ENCODE results near the gene DUSP7.
"Not testable (repeated sequence)": the region's sequence is repeated elsewhere in the genome, so short reads cannot be mapped to it uniquely, and the experiment has no call there.

The DUSP7 gene

DNA sequence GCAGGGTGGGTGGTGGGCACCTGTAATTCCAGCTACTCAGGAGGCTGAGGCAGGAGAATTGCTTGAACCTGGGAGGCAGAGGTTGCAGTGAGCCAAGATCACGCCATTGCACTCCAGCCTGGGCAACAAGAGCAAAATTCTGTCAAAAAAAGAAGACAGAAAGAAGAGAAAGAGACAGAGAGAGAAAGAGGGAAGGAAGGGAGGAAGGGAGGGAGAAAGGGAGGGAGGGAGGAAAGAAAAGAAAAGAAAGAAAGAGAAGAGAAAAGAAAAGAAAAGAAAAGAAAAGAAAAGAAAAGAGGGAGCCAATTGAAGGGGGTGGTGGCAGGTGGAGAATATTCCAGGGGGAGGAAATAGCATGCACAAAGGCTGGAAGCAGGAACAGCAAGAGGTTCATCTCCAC is 13.3 kb downstream of the DUSP7 start:
- peaks cover 12% of the 10 kb centered on the region for H3K4me1 ChIP-seq (ENCODE audit: control insufficient read depth, insufficient read depth, low read length)
- H3K27ac ChIP-seq (ENCODE audit: low read length); H3K9ac ChIP-seq (ENCODE audit: low read length in 2 of 2); H3K4me3 ChIP-seq (ENCODE audit: low read length in 2 of 2); H3K27me3 ChIP-seq (ENCODE audit: control insufficient read depth in 1 of 2, insufficient read depth in 2 of 2, low read length in 2 of 2); H3K9me3 ChIP-seq (ENCODE audit: control insufficient read depth in 2 of 2, low read length in 2 of 2); H3K36me3 ChIP-seq (ENCODE audit: control insufficient read depth in 2 of 2, insufficient read depth in 2 of 2, low read length in 2 of 2): not testable (repeated sequence)

DNA sequence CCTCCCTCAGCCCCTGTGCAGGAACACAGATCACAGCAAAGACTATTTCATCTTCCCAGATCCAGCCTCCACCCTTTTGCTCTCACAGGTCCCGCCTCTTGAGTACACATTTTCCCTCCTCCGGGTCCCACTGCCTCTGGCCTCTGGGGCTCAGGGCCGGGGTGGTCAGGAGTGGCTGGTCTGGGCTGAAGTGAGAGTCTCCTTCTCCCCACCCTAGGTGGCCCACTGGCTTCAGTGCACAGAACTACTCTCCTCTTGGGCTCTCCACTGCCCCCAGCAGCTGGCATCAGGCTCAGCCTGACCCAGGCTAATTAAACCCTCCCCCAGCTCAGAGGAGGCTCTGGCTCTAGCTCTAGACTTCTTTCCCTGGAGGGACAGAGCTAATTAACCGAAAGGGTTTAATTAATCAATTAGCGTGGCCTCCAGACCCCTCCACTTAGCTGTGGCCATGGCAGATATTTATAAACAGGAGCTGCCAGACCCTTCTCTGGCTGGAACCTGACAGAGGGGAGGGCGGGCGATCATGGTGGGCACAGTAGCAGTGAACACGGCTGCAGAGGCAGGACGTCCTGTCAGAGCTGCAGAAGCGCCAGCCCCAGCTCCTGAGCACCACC is 15.1 kb downstream of the DUSP7 start:
- Histone ChIP-seq H3K4me1 (ENCODE audit: control insufficient read depth, insufficient read depth, low read length) (peaks cover 3% of the 10 kb centered on the region), H3K27me3 (ENCODE audit: control insufficient read depth in 1 of 2, insufficient read depth in 2 of 2, low read length in 2 of 2) (no peaks in the 10 kb centered on the region), H3K27ac (ENCODE audit: low read length) (no peak overlapping the region), H3K36me3 (ENCODE audit: control insufficient read depth in 2 of 2, insufficient read depth in 2 of 2, low read length in 2 of 2) (no peaks in the 10 kb centered on the region), H3K9me3 (ENCODE audit: control insufficient read depth in 2 of 2, low read length in 2 of 2) (no peaks in the 10 kb centered on the region), H3K9ac (ENCODE audit: low read length in 2 of 2) (no peak overlapping the region), H3K4me3 (ENCODE audit: low read length in 2 of 2) (no peak overlapping the region)

GRCh38 chr3:52040600-52040999 is 15.8 kb downstream of the DUSP7 start:
- H3K27me3 ChIP-seq (ENCODE audit: control insufficient read depth in 1 of 2, insufficient read depth in 2 of 2, low read length in 2 of 2), result no peaks in the 10 kb centered on the region

DNA sequence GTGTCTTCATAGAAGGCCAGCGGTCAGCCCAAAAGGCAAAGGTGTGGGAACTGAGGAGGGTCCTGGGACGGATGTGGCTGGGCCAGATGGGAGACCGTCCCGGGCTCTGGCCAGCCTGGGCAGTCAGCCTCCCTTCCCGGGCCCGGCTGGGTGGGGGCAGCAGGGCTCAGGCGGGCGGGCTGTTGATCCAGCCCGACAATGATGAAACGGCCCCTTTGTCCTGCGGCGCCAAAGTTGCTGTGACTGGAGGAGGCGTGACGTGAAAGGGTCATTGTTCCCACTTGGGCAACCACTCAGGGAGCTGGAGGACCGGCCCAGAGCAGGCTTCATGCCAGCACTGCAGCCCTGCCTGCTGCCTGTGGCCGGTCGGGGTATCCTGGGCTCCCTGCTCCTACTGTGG is 16.5 kb downstream of the DUSP7 start:
- Histone ChIP-seq H3K27ac (ENCODE audit: low read length) (no peak overlapping the region), H3K9ac (ENCODE audit: low read length in 2 of 2) (no peak overlapping the region), H3K4me3 (ENCODE audit: low read length in 2 of 2) (no peak overlapping the region), H3K4me1 (ENCODE audit: control insufficient read depth, insufficient read depth, low read length) (peaks cover 3% of the 10 kb centered on the region), H3K36me3 (ENCODE audit: control insufficient read depth in 2 of 2, insufficient read depth in 2 of 2, low read length in 2 of 2) (no peaks in the 10 kb centered on the region), H3K9me3 (ENCODE audit: control insufficient read depth in 2 of 2, low read length in 2 of 2) (no peaks in the 10 kb centered on the region), H3K27me3 (ENCODE audit: control insufficient read depth in 1 of 2, insufficient read depth in 2 of 2, low read length in 2 of 2) (no peaks in the 10 kb centered on the region)

More at GRCh38 chr3:52040600-52040999, 15.8 kb downstream of the DUSP7 start:
- Histone ChIP-seq H3K9me3 (ENCODE audit: control insufficient read depth in 2 of 2, low read length in 2 of 2) (no peaks in the 10 kb centered on the region), H3K4me3 (ENCODE audit: low read length in 2 of 2) (no peak overlapping the region), H3K27ac (ENCODE audit: low read length) (no peak overlapping the region), H3K4me1 (ENCODE audit: control insufficient read depth, insufficient read depth, low read length) (peaks cover 3% of the 10 kb centered on the region), H3K36me3 (ENCODE audit: control insufficient read depth in 2 of 2, insufficient read depth in 2 of 2, low read length in 2 of 2) (no peaks in the 10 kb centered on the region), H3K9ac (ENCODE audit: low read length in 2 of 2) (no peak overlapping the region)

DNA sequence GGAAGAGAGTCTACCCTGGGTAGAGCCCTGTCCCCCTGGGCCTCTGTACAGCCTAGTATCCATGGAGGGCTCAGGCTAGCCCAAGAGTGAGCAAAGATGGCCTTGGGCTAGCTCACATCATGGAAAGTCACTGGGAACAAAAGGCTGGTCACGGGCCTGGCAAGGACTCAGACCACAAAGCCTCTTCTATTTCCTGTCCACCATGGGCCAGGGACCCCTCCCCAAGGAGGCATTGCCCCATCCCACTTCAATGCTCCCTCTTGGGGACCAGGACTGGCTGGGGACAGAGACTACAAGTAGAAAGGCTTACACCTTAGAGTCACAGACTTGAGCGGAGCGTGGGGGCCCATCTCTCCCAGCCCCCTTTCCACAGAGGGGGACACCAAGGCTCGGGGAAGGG is 16.9 kb downstream of the DUSP7 start:
- Histone ChIP-seq H3K27me3 (ENCODE audit: control insufficient read depth in 1 of 2, insufficient read depth in 2 of 2, low read length in 2 of 2) (no peaks in the 10 kb centered on the region), H3K9me3 (ENCODE audit: control insufficient read depth in 2 of 2, low read length in 2 of 2) (no peaks in the 10 kb centered on the region), H3K4me1 (ENCODE audit: control insufficient read depth, insufficient read depth, low read length) (peaks cover 3% of the 10 kb centered on the region), H3K4me3 (ENCODE audit: low read length in 2 of 2) (no peak overlapping the region), H3K27ac (ENCODE audit: low read length) (no peak overlapping the region), H3K9ac (ENCODE audit: low read length in 2 of 2) (no peak overlapping the region), H3K36me3 (ENCODE audit: control insufficient read depth in 2 of 2, insufficient read depth in 2 of 2, low read length in 2 of 2) (no peaks in the 10 kb centered on the region)

DNA sequence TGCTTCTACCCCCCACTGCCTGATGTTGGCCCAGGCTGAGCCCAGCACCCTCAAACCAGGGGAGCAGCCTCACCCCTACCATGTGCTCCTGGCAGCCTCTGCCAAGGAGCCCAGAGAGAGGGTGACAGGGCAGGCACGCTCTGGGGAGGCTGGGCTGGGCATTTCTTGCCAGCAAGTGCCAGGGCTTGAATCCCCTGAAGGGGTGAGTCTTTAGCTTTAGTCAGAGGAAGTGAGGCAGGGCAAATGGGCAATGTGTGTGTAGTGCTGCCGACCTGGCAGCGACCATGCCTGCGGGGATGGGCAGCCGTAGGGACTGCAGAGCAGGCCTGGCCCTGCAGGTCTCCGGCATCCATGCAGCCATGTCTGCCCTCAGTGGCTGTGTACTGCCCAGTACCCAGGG is 18.1 kb downstream of the DUSP7 start:
- no peaks in the 10 kb centered on the region for H3K27me3 ChIP-seq (ENCODE audit: control insufficient read depth in 1 of 2, insufficient read depth in 2 of 2, low read length in 2 of 2)
- no peaks in the 10 kb centered on the region for H3K9me3 ChIP-seq (ENCODE audit: control insufficient read depth in 2 of 2, low read length in 2 of 2)
- no peak overlapping the region for H3K9ac ChIP-seq (ENCODE audit: low read length in 2 of 2)
- no peaks in the 10 kb centered on the region for H3K36me3 ChIP-seq (ENCODE audit: control insufficient read depth in 2 of 2, insufficient read depth in 2 of 2, low read length in 2 of 2)
- no peaks in the 10 kb centered on the region for H3K4me1 ChIP-seq (ENCODE audit: control insufficient read depth, insufficient read depth, low read length)
- no peak overlapping the region for H3K27ac ChIP-seq (ENCODE audit: low read length)
- H3K4me3 ChIP-seq (ENCODE audit: low read length in 2 of 2), result no peak overlapping the region

DNA sequence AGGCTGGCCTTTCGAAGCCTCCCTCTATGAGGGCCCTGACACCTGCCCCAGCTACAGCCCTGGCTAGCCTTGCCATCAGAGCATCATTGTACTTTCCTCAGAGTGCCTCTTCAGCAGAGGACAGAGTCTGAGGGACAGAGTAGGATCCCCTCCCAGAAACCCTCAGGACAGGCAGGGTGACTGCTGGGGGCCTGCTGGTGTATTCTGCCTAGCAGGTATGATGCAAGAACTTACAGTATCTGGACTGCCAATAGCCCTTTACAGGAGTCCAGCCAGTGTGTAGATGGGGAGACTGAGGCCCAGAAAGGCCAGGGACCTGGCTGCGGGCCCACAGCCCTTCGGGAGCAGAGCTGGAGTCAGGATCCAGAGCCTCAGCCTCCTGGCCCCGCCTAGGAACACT is 19.1 kb downstream of the DUSP7 start:
- no peaks in the 10 kb centered on the region for H3K36me3 ChIP-seq (ENCODE audit: control insufficient read depth in 2 of 2, insufficient read depth in 2 of 2, low read length in 2 of 2)
- no peaks in the 10 kb centered on the region for H3K27me3 ChIP-seq (ENCODE audit: control insufficient read depth in 1 of 2, insufficient read depth in 2 of 2, low read length in 2 of 2)
- H3K4me1 ChIP-seq (ENCODE audit: control insufficient read depth, insufficient read depth, low read length), result no peaks in the 10 kb centered on the region
- H3K4me3 ChIP-seq (ENCODE audit: low read length in 2 of 2), result no peak overlapping the region
- H3K27ac ChIP-seq (ENCODE audit: low read length), result no peak overlapping the region
- H3K9me3 ChIP-seq (ENCODE audit: control insufficient read depth in 2 of 2, low read length in 2 of 2), result no peaks in the 10 kb centered on the region
- no peak overlapping the region for H3K9ac ChIP-seq (ENCODE audit: low read length in 2 of 2)

DNA sequence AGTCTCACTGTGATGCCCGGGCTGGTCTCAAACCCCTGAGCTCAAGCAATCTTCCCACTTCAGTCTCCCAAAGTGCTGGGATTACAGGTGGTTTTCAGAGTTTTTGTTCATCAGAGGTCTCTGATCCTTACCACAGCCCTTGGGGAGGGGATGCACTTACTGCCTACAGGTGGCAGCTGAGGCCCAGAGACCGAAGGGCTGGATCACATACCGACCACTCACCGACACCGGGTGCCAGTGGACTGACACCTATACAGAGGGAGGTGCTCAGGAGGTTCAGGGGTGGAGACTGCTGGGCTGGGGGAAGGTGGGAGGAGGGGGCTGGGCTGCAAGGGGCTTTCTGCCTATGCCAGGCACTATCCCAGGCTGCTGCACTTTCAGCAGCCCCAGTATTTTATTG is 19.5 kb downstream of the DUSP7 start:
- Histone ChIP-seq H3K4me1 (ENCODE audit: control insufficient read depth, insufficient read depth, low read length) (no peaks in the 10 kb centered on the region), H3K36me3 (ENCODE audit: control insufficient read depth in 2 of 2, insufficient read depth in 2 of 2, low read length in 2 of 2) (no peaks in the 10 kb centered on the region), H3K27me3 (ENCODE audit: control insufficient read depth in 1 of 2, insufficient read depth in 2 of 2, low read length in 2 of 2) (no peaks in the 10 kb centered on the region), H3K27ac (ENCODE audit: low read length) (no peak overlapping the region), H3K4me3 (ENCODE audit: low read length in 2 of 2) (no peak overlapping the region), H3K9ac (ENCODE audit: low read length in 2 of 2) (no peak overlapping the region), H3K9me3 (ENCODE audit: control insufficient read depth in 2 of 2, low read length in 2 of 2) (no peaks in the 10 kb centered on the region)

- Histone ChIP-seq H3K9ac (ENCODE audit: low read length in 2 of 2) (no peak overlapping the region), H3K27ac (ENCODE audit: low read length) (no peak overlapping the region), H3K4me1 (ENCODE audit: control insufficient read depth, insufficient read depth, low read length) (no peaks in the 10 kb centered on the region), H3K36me3 (ENCODE audit: control insufficient read depth in 2 of 2, insufficient read depth in 2 of 2, low read length in 2 of 2) (no peaks in the 10 kb centered on the region), H3K9me3 (ENCODE audit: control insufficient read depth in 2 of 2, low read length in 2 of 2) (no peaks in the 10 kb centered on the region), H3K27me3 (ENCODE audit: control insufficient read depth in 1 of 2, insufficient read depth in 2 of 2, low read length in 2 of 2) (no peaks in the 10 kb centered on the region), H3K4me3 (ENCODE audit: low read length in 2 of 2) (no peak overlapping the region)
Observed at GRCh38 chr3:52036222-52036694, 20.1 kb downstream of the DUSP7 start.

- Histone ChIP-seq H3K9me3 (ENCODE audit: control insufficient read depth in 2 of 2, low read length in 2 of 2) (no peaks in the 10 kb centered on the region), H3K27ac (ENCODE audit: low read length) (no peak overlapping the region), H3K36me3 (ENCODE audit: control insufficient read depth in 2 of 2, insufficient read depth in 2 of 2, low read length in 2 of 2) (no peaks in the 10 kb centered on the region), H3K27me3 (ENCODE audit: control insufficient read depth in 1 of 2, insufficient read depth in 2 of 2, low read length in 2 of 2) (no peaks in the 10 kb centered on the region), H3K9ac (ENCODE audit: low read length in 2 of 2) (no peak overlapping the region), H3K4me3 (ENCODE audit: low read length in 2 of 2) (no peak overlapping the region), H3K4me1 (ENCODE audit: control insufficient read depth, insufficient read depth, low read length) (no peaks in the 10 kb centered on the region)
Observed at GRCh38 chr3:52034651-52035050, 21.7 kb downstream of the DUSP7 start.

- Histone ChIP-seq H3K9me3 (ENCODE audit: control insufficient read depth in 2 of 2, low read length in 2 of 2) (no peaks in the 10 kb centered on the region), H3K27ac (ENCODE audit: low read length) (no peak overlapping the region), H3K4me1 (ENCODE audit: control insufficient read depth, insufficient read depth, low read length) (no peaks in the 10 kb centered on the region), H3K4me3 (ENCODE audit: low read length in 2 of 2) (no peak overlapping the region), H3K27me3 (ENCODE audit: control insufficient read depth in 1 of 2, insufficient read depth in 2 of 2, low read length in 2 of 2) (no peaks in the 10 kb centered on the region), H3K9ac (ENCODE audit: low read length in 2 of 2) (no peak overlapping the region), H3K36me3 (ENCODE audit: control insufficient read depth in 2 of 2, insufficient read depth in 2 of 2, low read length in 2 of 2) (no peaks in the 10 kb centered on the region)
Observed at GRCh38 chr3:52034212-52034611, 22.2 kb downstream of the DUSP7 start.
